ENCODE results near the gene SERPINB1. TPM values are rescaled to one million over a fixed set of nuclear protein-coding genes. Genes with fewer than 3 reads are reported as not detected.

SERPINB1 gene
- total RNA-seq, 2 experiments from 2014 or later = 58.3 to 58.4 TPM

DNA sequence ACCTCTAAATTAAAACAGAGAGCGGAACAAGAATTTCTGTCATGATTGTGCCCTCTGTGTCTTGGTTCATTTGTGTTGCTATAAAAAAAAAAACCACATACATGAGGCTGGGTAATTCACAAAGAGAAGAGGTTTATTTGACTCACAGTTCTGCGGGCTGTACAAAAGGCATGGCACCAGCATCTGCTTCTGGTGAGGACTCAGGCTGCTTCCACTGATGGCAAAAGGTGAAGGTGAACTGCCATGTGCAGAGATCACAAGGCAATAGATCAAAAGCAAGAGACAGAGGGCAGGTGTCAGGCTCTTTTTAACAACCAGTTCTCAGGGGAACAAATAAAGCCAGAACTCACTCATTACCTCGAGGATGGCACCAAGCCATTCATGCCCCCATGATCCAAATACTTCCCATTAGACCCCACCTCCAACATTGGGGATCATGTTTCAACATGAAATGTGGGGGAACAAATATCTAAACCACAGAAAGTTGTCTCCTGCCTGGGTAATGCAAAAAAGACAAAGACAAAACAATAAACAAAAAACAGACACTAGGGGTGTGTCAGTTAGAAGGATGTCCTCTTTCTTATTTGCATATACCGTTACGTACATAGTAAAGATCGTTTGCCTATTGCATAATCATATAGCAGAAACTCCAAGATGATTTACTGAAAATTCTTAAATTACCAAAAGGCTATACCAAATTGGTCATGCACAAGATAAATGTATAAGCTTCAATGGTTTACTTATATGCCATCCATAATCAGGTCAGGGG lies 44.5 kb upstream of the SERPINB1 start:
- Mint-ChIP-seq H3K27me3 (no peaks in the 10 kb centered on the region), H3K36me3 (ENCODE audit: low read depth) (peaks cover 60% of the 10 kb centered on the region), H3K4me3 (peak overlapping the region; percentile 4), H3K9me3 (no peaks in the 10 kb centered on the region), H3K27ac (peak overlapping the region; percentile 76), H3K4me1 (ENCODE audit: low read depth) (peaks cover 78% of the 10 kb centered on the region)
- DNase-seq (peak in 2 of 14 experiments; percentile 39 to 43), ATAC-seq (ENCODE audit: poor library complexity) (peak; percentile 72)
- ChIA-PET CTCF (no interaction called here), POLR2A (interaction anchor here (1.3 kb wide), 1 partner anchor 9 kb away, joined by 3 read pairs; no protein-coding TSS in a partner anchor)
- Histone ChIP-seq H3K27me3 (ENCODE audit: control insufficient read depth in 1 of 2, insufficient read depth in 2 of 2, low read length in 2 of 2) (no peaks in the 10 kb centered on the region), H3K27ac (ENCODE audit: low read depth in 1 of 2, low read length in 2 of 2) (peak overlapping the region in 1 of 2 donors; percentile 2), H3K4me3 (ENCODE audit: low read length) (no peak overlapping the region), H3K36me3 (ENCODE audit: insufficient read depth, low read length) (peaks cover 30% of the 10 kb centered on the region), H3K9me3 (ENCODE audit: control insufficient read depth in 1 of 2, insufficient read depth in 1 of 2, low read length in 2 of 2) (no peaks in the 10 kb centered on the region), H3K4me1 (ENCODE audit: insufficient read depth, low read length) (peaks cover 11% of the 10 kb centered on the region)
- TF ChIP-seq CTCF (IDR thresholded peaks at IDR 0.05) = no peak
- intact Hi-C loops (cut with DNase I, micrococcal nuclease) = no loop called here

- H3K27me3 ChIP-seq (ENCODE audit: control insufficient read depth in 1 of 2, insufficient read depth in 2 of 2, low read length in 2 of 2) = no peaks in the 10 kb centered on the region
- ChIA-PET CTCF (interaction anchor here (0.8 to 1.9 kb wide), 2 partner anchors 18 to 55 kb away, joined by 3 to 6 read pairs; partner anchors contain the start of gene SERPINB9), POLR2A (interaction anchor here (0.7 to 2.5 kb wide), 8 partner anchors 8 to 43 kb away, joined by 3 to 20 read pairs (median 5); partner anchors contain the start of gene SERPINB1)
- no peak for ATAC-seq (ENCODE audit: poor library complexity)
- peaks cover 17% of the 10 kb centered on the region for H3K36me3 ChIP-seq (ENCODE audit: insufficient read depth, low read length)
- no peak for TF ChIP-seq CTCF (IDR thresholded peaks at IDR 0.05)
- Mint-ChIP-seq H3K27me3 (no peaks in the 10 kb centered on the region), H3K9me3 (peaks cover 2% of the 10 kb centered on the region), H3K4me3 (no peak overlapping the region), H3K27ac (peak overlapping the region; percentile 76), H3K4me1 (ENCODE audit: low read depth) (peaks cover 78% of the 10 kb centered on the region), H3K36me3 (ENCODE audit: low read depth) (peaks cover 46% of the 10 kb centered on the region)
- H3K9me3 ChIP-seq (ENCODE audit: control insufficient read depth in 1 of 2, insufficient read depth in 1 of 2, low read length in 2 of 2) = no peaks in the 10 kb centered on the region
- H3K4me3 ChIP-seq (ENCODE audit: low read length) = no peak overlapping the region
- no peak overlapping the region for H3K27ac ChIP-seq (ENCODE audit: low read depth in 1 of 2, low read length in 2 of 2)
- no peak for DNase-seq
- peaks cover 4% of the 10 kb centered on the region for H3K4me1 ChIP-seq (ENCODE audit: insufficient read depth, low read length)
- intact Hi-C loops (cut with DNase I, micrococcal nuclease) = no loop called here
Observed at GRCh38 chr6:2884804-2885203, 43.1 kb upstream of the SERPINB1 start.

DNA sequence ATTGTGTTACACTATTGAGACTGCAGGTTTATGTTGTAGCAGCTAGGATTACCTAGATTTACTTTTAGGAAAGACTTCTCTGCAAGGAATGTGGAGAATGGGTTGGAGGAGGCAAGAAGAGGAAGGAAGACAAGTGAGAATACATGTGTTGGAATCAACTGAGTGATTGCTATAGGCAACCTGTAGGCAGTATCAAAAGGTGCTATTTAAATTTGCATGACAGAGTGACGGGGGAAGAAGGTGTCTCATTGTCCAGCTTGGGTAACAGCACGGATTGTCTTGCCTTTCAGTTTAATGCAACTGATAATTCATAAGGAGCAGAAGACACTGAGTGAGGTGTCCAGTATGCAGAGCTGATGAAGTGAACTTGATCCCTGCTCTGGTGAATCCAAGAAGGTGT lies 42.0 kb upstream of the SERPINB1 start:
- Mint-ChIP-seq H3K4me1 (ENCODE audit: low read depth) (peaks cover 83% of the 10 kb centered on the region), H3K36me3 (ENCODE audit: low read depth) (peaks cover 36% of the 10 kb centered on the region), H3K27me3 (no peaks in the 10 kb centered on the region), H3K4me3 (no peak overlapping the region), H3K27ac (peak overlapping the region; percentile 76), H3K9me3 (peaks cover 2% of the 10 kb centered on the region)
- Histone ChIP-seq H3K4me1 (ENCODE audit: insufficient read depth, low read length) (peaks cover 13% of the 10 kb centered on the region), H3K27ac (ENCODE audit: low read depth in 1 of 2, low read length in 2 of 2) (no peak overlapping the region), H3K36me3 (ENCODE audit: insufficient read depth, low read length) (peaks cover 9% of the 10 kb centered on the region), H3K4me3 (ENCODE audit: low read length) (no peak overlapping the region), H3K27me3 (ENCODE audit: control insufficient read depth in 1 of 2, insufficient read depth in 2 of 2, low read length in 2 of 2) (no peaks in the 10 kb centered on the region), H3K9me3 (ENCODE audit: control insufficient read depth in 1 of 2, insufficient read depth in 1 of 2, low read length in 2 of 2) (no peaks in the 10 kb centered on the region)
- DNase-seq (no peak), ATAC-seq (ENCODE audit: poor library complexity) (no peak)
- ChIA-PET POLR2A (interaction anchor here (0.8 to 2.5 kb wide), 6 partner anchors 9 to 35 kb away, joined by 3 to 20 read pairs (median 7); no protein-coding TSS in a partner anchor), CTCF (interaction anchor here (0.8 to 1.9 kb wide), 5 partner anchors 9 to 57 kb away, joined by 3 to 6 read pairs (median 3); partner anchors contain the start of gene SERPINB9)
- intact Hi-C loops (cut with DNase I, micrococcal nuclease) = no loop called here
- TF ChIP-seq CTCF (IDR thresholded peaks at IDR 0.05) = no peak
